AG04450 (cell line): ENCODE results near the gene UBE2J2. TPM values are rescaled to one million over a fixed set of nuclear protein-coding genes. Genes with fewer than 3 reads are reported as not detected.

ENCODE experiments used
- CTCF ChIA-PET: fragments of 300-600, 350-600 bp; formaldehyde crosslinking; extraction: SDS; loops from one replicate; lab custom pipeline; 2022; ENCODE audit warnings: antibody characterized with exemption, inconsistent platforms; lab: Charles Lee
- POLR2A ChIA-PET: fragments of 350-600 bp; formaldehyde crosslinking; extraction: SDS; loops from one replicate; lab custom pipeline; 2021; ENCODE audit warnings: antibody characterized with exemption, inconsistent platforms; lab: Yijun Ruan, JAX
- DNase-seq: peaks from one replicate; pipeline ENCODE4 v3.0.0-alpha.2; 2011; ENCODE audit warnings: low read depth, low spot score
- H3K27ac ChIP-seq: one replicate; pipeline ENCODE4 v1.5.1; 2012; ENCODE audit warnings: low read depth, low read length, control low read depth
- H3K27me3 ChIP-seq: one replicate; pipeline ENCODE4 v1.6.0; 2012; ENCODE audit warnings: low read length; ENCODE audit not compliant: control insufficient read depth, insufficient read depth
- H3K4me3 ChIP-seq: 2 replicates; pipeline ENCODE4 v1.5.1; 2011; ENCODE audit warnings: mild to moderate bottlenecking, low read depth, low read length, control low read depth
- H3K9me3 ChIP-seq: 2 replicates; pipeline ENCODE4 v1.5.1; 2012; ENCODE audit warnings: low read length; ENCODE audit not compliant: control insufficient read depth, insufficient read depth
- CTCF ChIP-seq: IDR thresholded peaks from 2 replicates; pipeline ENCODE4 v1.5.1; 2011; ENCODE audit warnings: low read depth, low read length, control low read depth, inconsistent platforms
- polyA plus RNA-seq: library from polyadenylated mRNA; depleted of rRNA; stranded (reverse); fragments of >200 nt; gene quantifications from 2 replicates; pipeline ENCODE4 v1.2.3, GENCODE V29; 2011

Gene UBE2J2
- polyA plus RNA-seq, 1 experiment, result 31.1 TPM

- POLR2A ChIA-PET, result interaction anchor here (1.8 kb wide), 1 partner anchor 11 kb away, joined by 4 read pairs; the partner anchor contains the start of gene UBE2J2
- no peak overlapping the region for H3K4me3 ChIP-seq
- no peak overlapping the region for H3K27ac ChIP-seq
- TF ChIP-seq CTCF, result no peak
- no peaks in the 10 kb centered on the region; the same call in 1 of the 2 replicates for H3K9me3 ChIP-seq
- CTCF ChIA-PET, result no interaction called here
- no peaks in the 10 kb centered on the region for H3K27me3 ChIP-seq
- DNase-seq, result no peak
Measured at GRCh38 chr1:1262758-1263157, 10.9 kb downstream of the UBE2J2 start.

- POLR2A ChIA-PET, result interaction anchor here (1.8 kb wide), 1 partner anchor 12 kb away, joined by 4 read pairs; the partner anchor contains the start of gene UBE2J2
Measured at GRCh38 chr1:1262071-1262470, 11.6 kb downstream of the UBE2J2 start.

GRCh38 chr1:1260843-1261560, 12.7 kb downstream of the UBE2J2 start:
- ChIA-PET CTCF (interaction anchor here (0.7 kb wide), 1 partner anchor 138 kb away, joined by 4 read pairs; no protein-coding TSS in a partner anchor), POLR2A (interaction anchor here (1.8 kb wide), 1 partner anchor 13 kb away, joined by 4 read pairs; the partner anchor contains the start of gene UBE2J2)
- no peaks in the 10 kb centered on the region; the same call in 1 of the 2 replicates for H3K9me3 ChIP-seq
- DNase-seq, result no peak
- no peak for TF ChIP-seq CTCF
- H3K27ac ChIP-seq, result no peak overlapping the region
- H3K27me3 ChIP-seq, result no peaks in the 10 kb centered on the region
- H3K4me3 ChIP-seq, result no peak overlapping the region

More at GRCh38 chr1:1262071-1262470, 11.6 kb downstream of the UBE2J2 start:
- no peak for DNase-seq
- CTCF ChIA-PET, result no interaction called here
- Histone ChIP-seq H3K4me3 (no peak overlapping the region), H3K27me3 (no peaks in the 10 kb centered on the region), H3K9me3 (no peaks in the 10 kb centered on the region; the same call in 1 of the 2 replicates), H3K27ac (no peak overlapping the region)
- TF ChIP-seq CTCF, result no peak

GRCh38 chr1:1259951-1260600, 13.6 kb downstream of the UBE2J2 start:
- POLR2A ChIA-PET, result no interaction called here
- H3K4me3 ChIP-seq, result no peak overlapping the region
- no peak for TF ChIP-seq CTCF
- H3K9me3 ChIP-seq, result peaks cover 4% of the 10 kb centered on the region; the same call in 1 of the 2 replicates
- H3K27ac ChIP-seq, result peak overlapping the region; percentile 21
- CTCF ChIA-PET, result interaction anchor here (0.7 kb wide), 1 partner anchor 138 kb away, joined by 4 read pairs; no protein-coding TSS in a partner anchor
- no peak for DNase-seq
- no peaks in the 10 kb centered on the region for H3K27me3 ChIP-seq
